Neural progenitor cell (in vitro differentiated cells): ENCODE measurements around the gene CBX8.
A peak's percentile ranks its signal among the peaks of the same experiment; 100 is the strongest.

ENCODE experiments used
- CTCF ChIP-seq: fragments of 200-600 bp; sonication (generic); IDR thresholded peaks from 2 replicates; pipeline ENCODE4 v1.5.1; 2017; ENCODE audit warnings: antibody characterized with exemption, mild to moderate bottlenecking
- EZH2phosphoT487 ChIP-seq: fragments of 200-600 bp; sonication (generic); IDR thresholded peaks from 2 replicates; pipeline ENCODE4 v1.6.1; 2017; ENCODE audit warnings: antibody characterized with exemption

GRCh38 chr17:79814974-79815835, 18.3 kb upstream of the CBX8 start:
- TF ChIP-seq CTCF: no peak
- peak; percentile 98 for TF ChIP-seq EZH2phosphoT487
